ENCODE results near the gene F5.

The F5 gene

DNA sequence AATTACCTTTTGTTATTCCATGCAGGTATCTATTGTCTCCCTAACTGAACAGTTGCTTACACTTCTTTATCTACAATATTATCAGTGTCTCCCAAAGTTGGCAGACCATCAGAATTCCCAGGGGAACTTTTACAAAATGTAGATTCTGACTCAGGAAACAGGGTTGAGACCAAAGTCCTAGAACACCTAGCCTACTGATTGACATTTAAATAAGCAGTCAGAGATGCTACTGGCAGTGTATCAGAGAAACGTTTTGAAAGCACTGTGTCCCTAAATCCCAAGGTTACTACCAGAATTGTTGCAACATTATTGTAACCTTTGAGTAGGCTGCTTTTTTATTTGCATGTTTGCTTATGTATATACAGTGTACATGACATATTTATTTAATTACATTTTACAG lies 1.8 kb upstream of the F5 start:
- no peak for DNase-seq

DNA sequence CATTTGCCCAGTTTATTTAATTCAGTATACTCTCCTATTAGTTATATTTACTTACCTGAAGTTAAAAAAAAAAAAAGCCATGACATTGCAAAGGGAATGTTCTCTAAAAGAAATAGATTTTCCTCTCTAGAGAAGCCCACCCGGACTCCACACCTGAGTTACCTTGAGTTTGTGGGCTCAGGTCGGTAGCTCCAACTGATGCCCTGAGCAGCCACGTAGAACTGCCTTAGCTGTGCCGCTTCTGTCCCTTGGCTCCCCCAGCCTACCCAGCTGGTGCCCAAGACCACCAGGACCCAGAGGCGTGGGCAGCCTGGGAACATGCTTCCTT lies 250 bp downstream of the F5 start:
- no peak for DNase-seq

GRCh38 chr1:169585181-169585580 lies 1.1 kb downstream of the F5 start:
- DNase-seq = peak; percentile 22 to 80

DNA sequence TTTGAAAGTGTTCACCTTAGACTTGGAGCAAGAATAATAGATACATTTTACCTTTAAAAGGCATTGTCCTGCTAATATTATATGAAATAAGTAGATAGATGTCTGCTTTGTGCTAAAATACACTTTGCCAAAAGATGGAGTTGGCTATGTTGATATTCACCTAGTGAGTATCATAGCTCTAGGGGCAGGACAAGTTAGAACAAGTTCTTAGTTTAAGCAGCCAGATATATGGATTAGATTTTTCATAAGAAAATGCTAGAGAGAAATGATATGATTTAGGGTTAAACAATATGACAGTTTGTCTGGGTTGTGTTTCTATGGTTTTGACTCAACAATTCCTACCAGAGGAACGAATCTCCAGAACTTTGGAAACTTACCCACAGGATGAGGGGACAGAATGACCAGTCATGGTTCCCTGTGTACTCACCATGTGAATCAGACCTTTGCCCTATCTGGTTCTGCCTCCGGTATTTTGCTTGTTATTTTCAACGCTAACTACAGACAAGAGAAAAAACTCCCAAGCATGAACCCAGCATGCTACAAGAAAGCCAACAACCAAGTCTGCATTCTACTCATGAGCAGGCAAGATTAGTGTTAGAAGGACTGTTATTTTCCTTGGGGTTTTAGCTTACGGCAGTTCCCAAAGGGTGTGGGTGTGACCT lies 1.7 kb downstream of the F5 start:
- peak; percentile 41 to 58 for DNase-seq

DNA sequence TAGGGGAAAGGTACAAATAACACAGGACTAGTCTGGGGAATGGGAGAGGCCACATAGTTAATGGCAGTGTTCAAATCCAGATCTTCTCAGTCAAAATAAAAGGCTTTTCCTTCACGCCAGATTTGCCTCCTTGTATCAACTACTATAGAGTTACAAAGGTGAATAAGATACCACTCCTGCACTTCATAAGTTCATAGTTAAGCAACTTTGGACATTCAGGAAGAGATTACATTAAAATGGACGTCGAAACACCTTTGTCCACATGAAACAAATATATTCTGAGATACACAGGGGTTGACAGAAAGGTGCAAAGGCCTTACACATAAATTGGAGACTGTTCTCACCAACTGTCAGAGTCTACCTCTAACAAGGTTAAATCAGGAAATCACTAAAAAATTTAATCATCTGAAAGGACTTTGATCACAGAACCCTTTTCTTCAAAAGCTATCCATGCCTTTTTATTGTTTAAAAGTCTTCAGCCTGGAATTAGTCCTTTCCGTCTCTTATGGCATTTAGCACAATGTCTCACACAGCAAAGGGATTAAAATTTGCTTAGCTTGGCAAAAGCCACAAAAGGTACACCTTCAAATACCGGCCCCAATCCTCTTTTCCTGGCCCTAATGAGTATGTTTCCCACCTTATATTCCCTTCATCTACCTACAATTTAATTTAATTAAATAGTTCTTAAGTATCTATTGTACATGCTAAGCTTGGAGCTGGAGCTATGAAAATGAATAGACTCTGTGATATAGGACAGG lies 8.1 kb downstream of the F5 start:
- no peak for DNase-seq

- DNase-seq = no peak
These were observed 9.3 kb downstream of the F5 start for GRCh38 chr1:169576935-169577331.

DNA sequence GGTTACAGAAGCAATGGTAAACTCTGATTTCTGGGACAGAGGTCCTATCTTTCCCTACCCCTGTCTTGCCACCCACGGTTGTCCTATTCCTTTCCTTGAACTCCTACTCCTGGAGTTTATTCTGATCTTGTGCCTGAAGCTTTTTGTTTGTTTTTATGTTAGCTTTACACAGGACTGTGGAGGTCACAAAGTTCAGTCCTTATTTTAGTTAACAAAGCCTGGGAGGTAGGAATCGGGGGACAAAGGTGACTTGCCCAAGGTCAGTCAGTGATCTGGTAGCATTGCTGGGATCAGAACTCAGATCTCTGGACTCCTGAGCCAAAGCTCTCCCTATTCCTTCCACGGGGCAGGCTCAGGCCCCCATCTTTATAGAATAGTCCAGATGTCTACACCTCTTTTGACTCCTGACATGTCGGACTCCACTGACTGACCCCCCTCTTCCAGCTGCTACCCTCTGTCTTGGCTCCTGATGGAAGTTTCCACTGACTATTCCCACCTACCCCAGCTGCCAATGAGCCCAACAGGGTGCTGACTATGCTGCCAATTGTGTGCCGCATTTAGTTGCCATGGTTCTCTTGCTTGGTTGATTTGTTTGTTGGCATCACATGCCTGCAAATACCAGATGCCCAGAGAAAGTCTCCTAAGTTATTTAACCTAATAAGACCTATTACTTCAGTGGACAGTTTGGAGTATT lies 9.9 kb downstream of the F5 start:
- DNase-seq = no peak

GRCh38 chr1:169574336-169574735 lies 11.9 kb downstream of the F5 start:
- no peak for DNase-seq

DNA sequence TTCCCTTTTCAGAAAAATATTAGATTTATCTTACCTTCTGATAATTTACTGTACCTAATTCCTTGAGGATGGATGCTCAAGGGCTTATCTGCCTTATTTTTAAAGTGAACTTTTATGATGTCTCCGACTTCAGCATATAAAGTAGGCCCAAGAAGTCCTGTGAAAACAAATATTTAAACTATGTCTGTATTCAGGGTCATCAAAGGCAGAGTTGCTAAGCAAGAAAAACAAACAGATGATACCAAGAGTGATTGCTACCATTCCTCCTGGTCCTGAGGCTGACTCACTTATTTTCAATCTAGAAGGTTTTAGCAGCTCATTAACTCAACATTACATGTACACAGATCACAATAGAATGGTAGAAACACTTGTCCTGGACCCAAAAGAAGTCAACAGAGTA lies 14.1 kb downstream of the F5 start:
- no peak for DNase-seq

DNA sequence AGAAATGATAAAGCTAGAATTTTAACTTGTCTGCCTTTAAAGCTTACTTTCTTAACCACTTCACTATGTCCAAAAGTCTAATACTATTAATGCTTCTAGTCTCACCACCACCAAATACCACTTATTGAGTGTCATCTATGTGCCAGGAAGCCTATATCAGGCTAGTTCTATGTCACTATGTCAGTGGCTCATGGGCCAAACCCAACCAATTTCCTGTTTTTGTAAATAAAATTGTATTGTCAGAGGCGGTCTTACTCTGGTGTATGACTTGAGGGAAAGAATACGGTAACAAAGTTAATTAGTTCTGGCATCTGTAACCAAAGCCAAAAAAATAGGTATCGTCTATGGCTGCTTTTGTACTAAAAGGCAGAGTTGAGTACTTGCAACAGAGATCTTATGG lies 14.8 kb downstream of the F5 start:
- no peak for DNase-seq

GRCh38 chr1:169570172-169570574 lies 16.1 kb downstream of the F5 start:
- DNase-seq = no peak

GRCh38 chr1:169568497-169568896 lies 17.8 kb downstream of the F5 start:
- DNase-seq = no peak

DNA sequence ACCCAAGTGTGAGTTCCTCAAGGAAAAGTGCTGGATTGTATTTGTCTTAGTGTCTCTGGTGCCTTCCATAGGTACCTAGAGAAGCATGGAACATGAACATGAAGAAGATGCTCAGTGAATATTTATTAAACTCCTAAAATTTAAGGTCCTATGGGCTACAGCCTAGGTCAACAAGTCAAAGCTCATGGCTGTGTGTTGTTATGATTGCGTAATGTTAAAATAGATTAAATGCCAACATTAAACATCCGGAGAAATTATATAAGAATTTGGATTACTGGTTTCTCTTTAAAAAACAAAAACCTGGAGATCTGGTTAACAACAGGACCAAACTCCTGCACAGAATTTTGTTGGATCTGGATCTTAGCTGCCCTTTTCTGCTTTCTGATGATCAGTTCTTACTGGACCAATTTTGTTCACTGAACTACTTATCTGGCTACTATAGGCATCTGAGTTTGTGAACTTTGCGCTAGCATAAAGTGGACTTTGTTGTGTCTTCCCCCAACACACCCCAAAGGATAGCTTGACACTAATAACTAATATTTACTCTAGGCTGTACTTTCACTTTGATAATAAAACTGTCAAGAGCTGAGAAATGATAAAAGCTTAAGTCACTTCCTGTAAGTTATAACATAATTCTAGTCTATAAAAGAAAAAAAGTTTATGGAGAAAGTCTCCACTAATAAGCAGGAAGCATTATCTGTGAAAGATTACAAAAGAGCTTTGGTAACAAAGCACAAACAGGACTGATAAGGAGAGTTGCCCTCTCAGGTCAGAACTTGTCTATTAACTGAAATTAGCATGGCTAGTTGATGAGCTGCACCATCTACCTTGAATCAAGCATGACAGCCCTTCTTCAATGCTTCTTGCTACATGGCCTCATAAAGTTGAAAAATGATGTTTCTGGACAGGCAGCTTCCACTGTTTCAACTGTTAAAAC lies 20.7 kb downstream of the F5 start:
- no peak for DNase-seq

DNA sequence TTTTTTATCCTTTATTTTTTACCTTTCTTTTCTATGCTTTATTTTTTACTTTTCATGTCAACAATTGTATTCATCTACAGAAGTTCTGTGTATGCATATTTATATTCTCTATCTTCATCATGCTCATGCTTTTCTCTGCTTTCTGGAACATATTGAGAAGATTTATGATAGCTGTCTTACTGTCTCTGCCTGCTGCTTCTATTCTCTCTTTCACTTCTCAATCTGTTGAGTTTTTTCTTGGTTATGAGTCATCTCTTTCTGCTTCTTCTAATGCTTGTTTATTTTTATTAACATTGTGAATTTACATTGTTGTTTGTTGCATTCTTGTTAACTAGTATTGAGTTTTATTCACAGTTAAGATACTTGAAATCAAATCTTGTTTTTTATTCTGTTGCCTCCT lies 22.6 kb downstream of the F5 start:
- DNase-seq = no peak

DNA sequence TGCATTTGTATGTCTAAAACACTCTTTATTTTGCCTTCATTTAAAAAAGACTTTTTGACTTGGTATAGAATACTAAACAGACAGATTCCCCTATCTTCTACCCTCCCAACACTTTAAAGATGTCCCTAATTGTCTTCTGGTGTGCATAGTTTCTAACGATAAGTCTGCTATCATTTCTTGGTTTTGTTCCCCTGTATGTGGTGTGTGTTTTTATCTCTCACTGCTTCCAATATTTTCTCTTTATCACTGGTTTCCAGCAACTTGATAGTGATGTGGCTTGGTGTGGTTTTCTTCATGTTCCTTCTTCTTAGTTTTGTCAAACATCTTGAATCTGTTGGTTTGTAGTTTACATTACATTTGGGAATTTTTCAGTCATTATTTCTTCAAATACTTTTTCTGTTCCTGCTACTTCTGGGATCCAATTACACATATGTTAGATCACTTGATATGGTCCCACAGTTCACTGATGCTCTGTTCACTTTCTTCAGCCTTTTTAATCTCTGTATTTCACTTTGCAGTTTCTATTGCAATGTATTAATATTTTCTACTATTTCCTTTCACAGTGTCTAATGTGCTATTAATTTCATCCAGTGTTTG lies 23.2 kb downstream of the F5 start:
- no peak for DNase-seq

DNA sequence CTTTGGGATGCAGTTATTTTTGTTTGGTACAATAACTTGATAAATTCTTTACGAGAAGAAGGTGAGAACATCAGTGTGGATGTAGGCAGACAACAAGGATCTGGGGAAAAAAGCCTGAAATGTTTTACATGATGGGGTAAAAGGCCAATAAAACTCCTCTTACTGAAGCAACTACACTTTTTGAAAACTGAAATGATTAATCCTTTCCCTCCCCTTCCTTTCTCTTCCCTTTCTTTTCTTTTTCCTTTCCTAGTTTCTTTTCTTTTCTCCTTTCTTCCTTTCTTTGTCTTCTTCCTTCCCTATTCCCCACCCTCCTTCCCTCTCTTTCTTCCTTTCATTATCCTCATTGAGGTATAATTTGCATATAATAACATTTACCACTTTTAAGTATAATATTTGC lies 24.6 kb downstream of the F5 start:
- no peak for DNase-seq

- DNase-seq = no peak
These were observed 29.1 kb downstream of the F5 start for GRCh38 chr1:169557131-169557530.

- peak; percentile 39 to 60 for DNase-seq
These were observed 36.0 kb downstream of the F5 start for GRCh38 chr1:169550294-169550693.

GRCh38 chr1:169548282-169548681 lies 38.0 kb downstream of the F5 start:
- no peak for DNase-seq

- peak; percentile 78 to 80 for DNase-seq
These were observed 39.9 kb downstream of the F5 start for GRCh38 chr1:169546087-169546995.

GRCh38 chr1:169545472-169545871 lies 40.8 kb downstream of the F5 start:
- no peak for DNase-seq
